HEK293 (cell line): ENCODE data around the gene MRPL18.

ENCODE experiments used
- CTCF ChIA-PET: fragments of 350-600 bp; formaldehyde crosslinking; extraction: SDS; loops from one replicate; lab custom pipeline; 2021; ENCODE audit warnings: antibody characterized with exemption; lab: Yijun Ruan, JAX
- POLR2A ChIA-PET: fragments of 300-600 bp; formaldehyde crosslinking; extraction: SDS; loops from one replicate; lab custom pipeline; 2020; ENCODE audit warnings: antibody characterized with exemption, inconsistent platforms; lab: Yijun Ruan, JAX
- H3K27ac ChIP-seq: fragments of 200-500 bp; sonication (Bioruptor generic); 2 replicates; pipeline ENCODE4 v1.5.1; 2014; ENCODE audit warnings: low read depth, low read length, control low read depth, inconsistent platforms; ENCODE audit errors: extremely low read depth
- H3K36me3 ChIP-seq, 2 experiments: fragments of 200-500 bp in 1 of 2; sonication (Bioruptor generic) in 1 of 2; 1 replicate in 1 of 2; 2 replicates in 1 of 2; pipeline ENCODE4 v1.5.1; 2014 to 2017; ENCODE audit warnings: inconsistent platforms in 2 of 2, low read length in 2 of 2; ENCODE audit not compliant: control insufficient read depth in 2 of 2, insufficient read depth in 1 of 2
- H3K4me1 ChIP-seq: fragments of 200-500 bp; sonication (Bioruptor generic); 2 replicates; pipeline ENCODE4 v1.5.1; 2014; ENCODE audit warnings: mild to moderate bottlenecking, low read length, inconsistent platforms; ENCODE audit not compliant: control insufficient read depth, insufficient read depth
- H3K4me3 ChIP-seq: 2 replicates; pipeline ENCODE4 v1.5.1; 2011; ENCODE audit warnings: low read depth, mild to moderate bottlenecking, control low read depth, low read length, moderate library complexity
- H3K9me3 ChIP-seq: fragments of 200-500 bp; sonication (Bioruptor generic); 2 replicates; pipeline ENCODE4 v1.5.1; 2014; ENCODE audit warnings: low read depth, low read length, inconsistent platforms; ENCODE audit not compliant: control insufficient read depth, insufficient read depth
- BCL11B ChIP-seq: fragments of 450-650 bp; formaldehyde crosslinking; IDR thresholded peaks from 2 replicates; pipeline ENCODE4 v1.5.1; 2016; ENCODE audit warnings: low read depth, missing biosample characterization, missing genetic modification characterization
- GLIS1 ChIP-seq: fragments of 450-650 bp; formaldehyde crosslinking; IDR thresholded peaks from 2 replicates; pipeline ENCODE4 v1.5.1; 2016; ENCODE audit warnings: missing biosample characterization, missing genetic modification characterization
- KLF1 ChIP-seq: fragments of 450-650 bp; formaldehyde crosslinking; IDR thresholded peaks from 2 replicates; pipeline ENCODE4 v1.5.1; 2016; ENCODE audit warnings: missing biosample characterization, missing genetic modification characterization
- TRIM28 ChIP-seq: IDR thresholded peaks from 2 replicates; pipeline ENCODE4 v1.6.1; 2011; ENCODE audit warnings: low read length, control low read depth, borderline replicate concordance
- ZFHX2 ChIP-seq: fragments of 450-650 bp; formaldehyde crosslinking; conservative IDR thresholded peaks from 2 replicates; pipeline ENCODE4 v1.5.1; 2016; ENCODE audit warnings: missing biosample characterization, missing genetic modification characterization
- ZFP3 ChIP-seq: fragments of 450-650 bp; formaldehyde crosslinking; IDR thresholded peaks from 2 replicates; pipeline ENCODE4 v1.5.1; 2016; ENCODE audit warnings: low read depth, missing biosample characterization, missing genetic modification characterization
- ZNF514 ChIP-seq: fragments of 450-650 bp; formaldehyde crosslinking; IDR thresholded peaks from 2 replicates; pipeline ENCODE4 v1.5.1; 2016; ENCODE audit warnings: missing biosample characterization, missing genetic modification characterization
- ZNF664 ChIP-seq: fragments of 450-650 bp; formaldehyde crosslinking; IDR thresholded peaks from 2 replicates; pipeline ENCODE4 v1.5.1; 2016; ENCODE audit warnings: missing biosample characterization, missing genetic modification characterization
- TF ChIP-seq, protein P1 (sequence below): fragments of 450-650 bp; formaldehyde crosslinking; IDR thresholded peaks from 2 replicates; pipeline ENCODE4 v1.5.1; 2017; ENCODE audit warnings: missing biosample characterization, missing genetic modification characterization
- TF ChIP-seq, protein P2 (sequence below): fragments of 450-650 bp; formaldehyde crosslinking; IDR thresholded peaks from 2 replicates; pipeline ENCODE4 v1.5.0; 2017; ENCODE audit warnings: missing biosample characterization, missing genetic modification characterization, borderline replicate concordance
- TF ChIP-seq, protein P3 (sequence below): fragments of 450-650 bp; formaldehyde crosslinking; IDR thresholded peaks from 2 replicates; pipeline ENCODE4 v1.5.1; 2016; ENCODE audit warnings: missing biosample characterization, missing genetic modification characterization, borderline replicate concordance

The MRPL18 gene

DNA sequence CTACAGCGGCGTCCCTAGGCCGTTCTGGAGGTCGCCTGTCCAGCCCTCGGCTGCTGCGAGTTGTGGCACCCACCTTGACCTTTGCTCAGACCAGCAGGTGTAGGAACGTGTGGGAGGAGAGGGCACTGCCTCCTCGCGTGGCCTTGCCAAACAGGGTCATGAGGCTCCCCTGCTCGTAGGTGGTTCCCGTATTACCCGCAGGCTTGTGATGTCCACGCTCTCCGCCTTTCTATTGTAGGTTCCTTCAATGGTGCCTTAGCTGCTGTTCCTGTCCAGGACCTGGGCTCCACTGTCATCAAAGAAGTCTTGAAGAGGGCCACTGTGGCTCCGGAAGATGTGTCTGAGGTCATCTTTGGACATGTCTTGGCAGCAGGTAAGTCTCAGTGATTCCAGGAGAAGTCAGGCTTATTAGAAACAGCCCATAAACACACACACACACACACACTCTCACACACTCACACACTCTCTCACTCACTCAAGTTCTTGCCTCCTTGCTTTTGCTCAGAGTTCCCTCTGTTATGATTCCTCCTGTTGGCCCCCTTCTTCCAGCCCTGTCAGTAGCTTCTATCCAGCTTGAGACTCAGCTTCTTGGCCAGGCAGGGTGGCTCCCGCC lies 27.5 kb upstream of the MRPL18 start:
- ChIA-PET POLR2A (interaction anchor here (0.6 to 6.3 kb wide), 7 partner anchors 10 to 907 kb away, joined by 3 to 88 read pairs (median 5); partner anchors contain the start of genes MRPL18, TCP1 and WTAP), CTCF (no interaction called here)
- H3K36me3 ChIP-seq: peaks cover 20 to 60% of the 10 kb centered on the region in 2 experiments
- peak; percentile 22; the same call in 1 of the 2 replicates for TF ChIP-seq BCL11B (tag by site-specific recombination)
- TF ChIP-seq TRIM28: no peak
- peak; percentile 28; the same call in 1 of the 2 replicates for TF ChIP-seq ZFHX2 (tag by site-specific recombination)
- TF ChIP-seq KLF1 (tag by site-specific recombination): no peak
- TF ChIP-seq ZNF664 (tag by site-specific recombination): no peak
- TF ChIP-seq ZNF514 (tag by site-specific recombination): no peak
- TF ChIP-seq, protein P1, sequence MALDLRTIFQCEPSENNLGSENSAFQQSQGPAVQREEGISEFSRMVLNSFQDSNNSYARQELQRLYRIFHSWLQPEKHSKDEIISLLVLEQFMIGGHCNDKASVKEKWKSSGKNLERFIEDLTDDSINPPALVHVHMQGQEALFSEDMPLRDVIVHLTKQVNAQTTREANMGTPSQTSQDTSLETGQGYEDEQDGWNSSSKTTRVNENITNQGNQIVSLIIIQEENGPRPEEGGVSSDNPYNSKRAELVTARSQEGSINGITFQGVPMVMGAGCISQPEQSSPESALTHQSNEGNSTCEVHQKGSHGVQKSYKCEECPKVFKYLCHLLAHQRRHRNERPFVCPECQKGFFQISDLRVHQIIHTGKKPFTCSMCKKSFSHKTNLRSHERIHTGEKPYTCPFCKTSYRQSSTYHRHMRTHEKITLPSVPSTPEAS (tag by site-specific recombination): 0 out of 2 replicates have a peak, but pooled peaks have one; percentile 46
- no peak for TF ChIP-seq ZFP3 (tag by site-specific recombination)
- TF ChIP-seq, protein P2, sequence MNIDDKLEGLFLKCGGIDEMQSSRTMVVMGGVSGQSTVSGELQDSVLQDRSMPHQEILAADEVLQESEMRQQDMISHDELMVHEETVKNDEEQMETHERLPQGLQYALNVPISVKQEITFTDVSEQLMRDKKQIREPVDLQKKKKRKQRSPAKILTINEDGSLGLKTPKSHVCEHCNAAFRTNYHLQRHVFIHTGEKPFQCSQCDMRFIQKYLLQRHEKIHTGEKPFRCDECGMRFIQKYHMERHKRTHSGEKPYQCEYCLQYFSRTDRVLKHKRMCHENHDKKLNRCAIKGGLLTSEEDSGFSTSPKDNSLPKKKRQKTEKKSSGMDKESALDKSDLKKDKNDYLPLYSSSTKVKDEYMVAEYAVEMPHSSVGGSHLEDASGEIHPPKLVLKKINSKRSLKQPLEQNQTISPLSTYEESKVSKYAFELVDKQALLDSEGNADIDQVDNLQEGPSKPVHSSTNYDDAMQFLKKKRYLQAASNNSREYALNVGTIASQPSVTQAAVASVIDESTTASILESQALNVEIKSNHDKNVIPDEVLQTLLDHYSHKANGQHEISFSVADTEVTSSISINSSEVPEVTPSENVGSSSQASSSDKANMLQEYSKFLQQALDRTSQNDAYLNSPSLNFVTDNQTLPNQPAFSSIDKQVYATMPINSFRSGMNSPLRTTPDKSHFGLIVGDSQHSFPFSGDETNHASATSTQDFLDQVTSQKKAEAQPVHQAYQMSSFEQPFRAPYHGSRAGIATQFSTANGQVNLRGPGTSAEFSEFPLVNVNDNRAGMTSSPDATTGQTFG (tag by site-specific recombination): no peak
- H3K4me1 ChIP-seq: no peaks in the 10 kb centered on the region
- H3K9me3 ChIP-seq: no peaks in the 10 kb centered on the region
- peak overlapping the region; percentile 64 for H3K4me3 ChIP-seq
- H3K27ac ChIP-seq: peak overlapping the region; percentile 95; the same call in 1 of the 2 replicates

DNA sequence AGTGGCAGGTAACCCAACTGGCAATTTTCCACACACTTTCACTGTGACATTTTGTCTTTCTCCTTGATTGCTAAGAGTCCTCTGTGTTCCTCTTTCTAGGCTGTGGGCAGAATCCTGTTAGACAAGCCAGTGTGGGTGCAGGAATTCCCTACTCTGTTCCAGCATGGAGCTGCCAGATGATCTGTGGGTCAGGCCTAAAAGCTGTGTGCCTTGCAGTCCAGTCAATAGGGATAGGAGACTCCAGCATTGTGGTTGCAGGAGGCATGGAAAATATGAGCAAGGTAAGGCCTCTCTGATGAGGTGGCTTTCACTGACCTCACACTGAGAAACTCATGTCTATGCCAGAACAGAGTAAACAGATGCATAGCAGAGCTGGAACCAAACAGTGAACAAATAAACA lies 23.4 kb upstream of the MRPL18 start:
- CTCF ChIA-PET: no interaction called here
- TF ChIP-seq GLIS1 (tag by site-specific recombination): peak; percentile 46; the same call in 1 of the 2 replicates
- TF ChIP-seq, protein P3, sequence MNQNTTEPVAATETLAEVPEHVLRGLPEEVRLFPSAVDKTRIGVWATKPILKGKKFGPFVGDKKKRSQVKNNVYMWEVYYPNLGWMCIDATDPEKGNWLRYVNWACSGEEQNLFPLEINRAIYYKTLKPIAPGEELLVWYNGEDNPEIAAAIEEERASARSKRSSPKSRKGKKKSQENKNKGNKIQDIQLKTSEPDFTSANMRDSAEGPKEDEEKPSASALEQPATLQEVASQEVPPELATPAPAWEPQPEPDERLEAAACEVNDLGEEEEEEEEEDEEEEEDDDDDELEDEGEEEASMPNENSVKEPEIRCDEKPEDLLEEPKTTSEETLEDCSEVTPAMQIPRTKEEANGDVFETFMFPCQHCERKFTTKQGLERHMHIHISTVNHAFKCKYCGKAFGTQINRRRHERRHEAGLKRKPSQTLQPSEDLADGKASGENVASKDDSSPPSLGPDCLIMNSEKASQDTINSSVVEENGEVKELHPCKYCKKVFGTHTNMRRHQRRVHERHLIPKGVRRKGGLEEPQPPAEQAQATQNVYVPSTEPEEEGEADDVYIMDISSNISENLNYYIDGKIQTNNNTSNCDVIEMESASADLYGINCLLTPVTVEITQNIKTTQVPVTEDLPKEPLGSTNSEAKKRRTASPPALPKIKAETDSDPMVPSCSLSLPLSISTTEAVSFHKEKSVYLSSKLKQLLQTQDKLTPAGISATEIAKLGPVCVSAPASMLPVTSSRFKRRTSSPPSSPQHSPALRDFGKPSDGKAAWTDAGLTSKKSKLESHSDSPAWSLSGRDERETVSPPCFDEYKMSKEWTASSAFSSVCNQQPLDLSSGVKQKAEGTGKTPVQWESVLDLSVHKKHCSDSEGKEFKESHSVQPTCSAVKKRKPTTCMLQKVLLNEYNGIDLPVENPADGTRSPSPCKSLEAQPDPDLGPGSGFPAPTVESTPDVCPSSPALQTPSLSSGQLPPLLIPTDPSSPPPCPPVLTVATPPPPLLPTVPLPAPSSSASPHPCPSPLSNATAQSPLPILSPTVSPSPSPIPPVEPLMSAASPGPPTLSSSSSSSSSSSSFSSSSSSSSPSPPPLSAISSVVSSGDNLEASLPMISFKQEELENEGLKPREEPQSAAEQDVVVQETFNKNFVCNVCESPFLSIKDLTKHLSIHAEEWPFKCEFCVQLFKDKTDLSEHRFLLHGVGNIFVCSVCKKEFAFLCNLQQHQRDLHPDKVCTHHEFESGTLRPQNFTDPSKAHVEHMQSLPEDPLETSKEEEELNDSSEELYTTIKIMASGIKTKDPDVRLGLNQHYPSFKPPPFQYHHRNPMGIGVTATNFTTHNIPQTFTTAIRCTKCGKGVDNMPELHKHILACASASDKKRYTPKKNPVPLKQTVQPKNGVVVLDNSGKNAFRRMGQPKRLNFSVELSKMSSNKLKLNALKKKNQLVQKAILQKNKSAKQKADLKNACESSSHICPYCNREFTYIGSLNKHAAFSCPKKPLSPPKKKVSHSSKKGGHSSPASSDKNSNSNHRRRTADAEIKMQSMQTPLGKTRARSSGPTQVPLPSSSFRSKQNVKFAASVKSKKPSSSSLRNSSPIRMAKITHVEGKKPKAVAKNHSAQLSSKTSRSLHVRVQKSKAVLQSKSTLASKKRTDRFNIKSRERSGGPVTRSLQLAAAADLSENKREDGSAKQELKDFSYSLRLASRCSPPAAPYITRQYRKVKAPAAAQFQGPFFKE: no peak
- Histone ChIP-seq H3K9me3 (no peaks in the 10 kb centered on the region), H3K4me3 (no peak overlapping the region), H3K36me3 (peaks cover 55 to 88% of the 10 kb centered on the region in 2 experiments), H3K4me1 (no peaks in the 10 kb centered on the region), H3K27ac (no peak overlapping the region)
- POLR2A ChIA-PET: interaction anchor here (0.6 to 1.1 kb wide), 3 partner anchors 8 to 23 kb away, joined by 3 to 5 read pairs (median 4); partner anchors contain the start of gene TCP1
